ENCODE results near the gene TMOD1. TPM values are rescaled to one million over a fixed set of nuclear protein-coding genes. Genes with fewer than 3 reads are reported as not detected.

The TMOD1 gene
- total and polyA plus RNA-seq, 2 of the 8 experiments (the other 6 are each of a cell fraction or from before 2014, with no cell fraction given) = 0.17 to 0.88 TPM

GRCh38 chr9:97570899-97571298 lies 69.4 kb downstream of the TMOD1 start (continued):
- TF ChIP-seq GTF2F1 (IDR thresholded peaks at IDR 0.05; ENCODE audit: borderline replicate concordance, low read depth, low read length) (no peak), GABPA (IDR thresholded peaks at IDR 0.05; ENCODE audit: borderline replicate concordance, insufficient read depth, low read length) (no peak)

All from H1 (cell line).